GM21423 (cell line): ENCODE measurements around the gene LGALS7.
"Not testable (repeated sequence)": the region's sequence is repeated elsewhere in the genome, so short reads cannot be mapped to it uniquely, and the experiment has no call there.

Experiments used
- ATAC-seq: cut with Tn5 transposase; IDR thresholded peaks from one replicate; pipeline ENCODE4 v1.9.1; 2021; ENCODE audit warnings: mild to moderate bottlenecking, moderate library complexity; ENCODE audit not compliant: unreplicated experiment

Gene LGALS7

DNA sequence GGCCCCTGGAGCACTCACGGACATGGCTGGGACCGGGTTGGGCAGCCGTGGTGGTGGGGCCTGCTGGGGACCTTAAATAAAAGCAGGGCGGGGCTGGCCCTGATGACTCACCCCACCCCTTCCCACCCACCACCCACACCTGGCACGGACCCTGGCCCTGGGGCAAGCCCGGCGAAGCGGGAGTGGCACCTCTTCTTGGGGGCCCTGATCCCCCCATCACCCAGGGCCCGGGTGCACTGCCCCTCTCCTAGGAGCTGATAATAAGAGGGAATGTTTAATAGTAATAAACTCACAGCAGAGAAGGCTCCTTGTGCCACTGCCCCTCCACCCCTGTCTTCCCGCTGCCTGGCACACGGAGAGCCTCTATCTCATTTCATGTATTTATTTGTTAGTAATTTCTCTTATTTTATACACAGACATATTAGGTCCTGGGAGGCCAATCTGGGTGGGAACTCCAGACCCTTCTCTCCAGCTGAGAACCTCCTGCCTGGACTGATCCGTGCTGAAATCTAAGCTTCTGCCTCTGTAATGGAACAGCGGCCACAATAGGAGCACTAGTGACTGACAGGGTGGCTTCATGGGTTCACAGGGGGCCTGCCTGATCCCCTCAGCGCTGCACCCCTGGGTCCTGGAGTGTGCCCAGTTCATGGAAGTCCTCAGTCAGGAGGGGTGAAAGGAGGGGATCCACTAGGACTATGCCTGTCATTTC, at the start of gene LGALS7:
TSS of gene LGALS7 (minus strand) at position 49 of the 709 bp plus-strand sequence. CDS start at position 24, 25 bp downstream.
- ATAC-seq = no peak

DNA sequence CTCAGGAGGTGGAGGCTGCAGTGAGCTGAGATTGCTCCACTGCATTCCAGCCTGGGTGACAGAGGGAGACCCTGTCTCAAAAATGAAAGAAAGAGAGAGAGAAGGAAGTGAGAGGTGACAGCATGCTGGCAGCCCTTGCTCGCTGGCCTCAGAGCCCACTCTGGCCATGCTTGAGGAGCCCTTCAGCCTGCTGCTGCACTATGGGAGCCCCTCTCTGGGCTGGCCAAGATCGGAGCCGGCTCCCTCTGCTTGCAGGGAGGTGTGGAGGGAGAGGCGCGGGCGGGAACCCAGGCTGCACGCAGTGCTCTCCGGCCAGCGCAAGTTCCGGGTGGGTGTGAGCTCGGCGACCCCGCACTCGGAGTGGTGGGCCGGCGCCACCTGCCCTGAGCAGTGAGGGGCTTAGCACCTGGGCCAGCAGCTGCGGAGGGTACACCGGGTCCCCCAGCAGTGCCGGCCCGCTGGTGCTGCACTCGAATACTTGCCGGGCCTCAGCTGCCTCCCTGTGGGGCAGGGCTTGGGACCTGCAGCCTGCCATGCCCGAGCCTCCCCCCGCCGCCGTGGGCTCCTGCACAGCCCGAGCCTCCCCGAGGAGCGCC, 48.0 kb upstream of the LGALS7 start:
- ATAC-seq = not testable (repeated sequence)

DNA sequence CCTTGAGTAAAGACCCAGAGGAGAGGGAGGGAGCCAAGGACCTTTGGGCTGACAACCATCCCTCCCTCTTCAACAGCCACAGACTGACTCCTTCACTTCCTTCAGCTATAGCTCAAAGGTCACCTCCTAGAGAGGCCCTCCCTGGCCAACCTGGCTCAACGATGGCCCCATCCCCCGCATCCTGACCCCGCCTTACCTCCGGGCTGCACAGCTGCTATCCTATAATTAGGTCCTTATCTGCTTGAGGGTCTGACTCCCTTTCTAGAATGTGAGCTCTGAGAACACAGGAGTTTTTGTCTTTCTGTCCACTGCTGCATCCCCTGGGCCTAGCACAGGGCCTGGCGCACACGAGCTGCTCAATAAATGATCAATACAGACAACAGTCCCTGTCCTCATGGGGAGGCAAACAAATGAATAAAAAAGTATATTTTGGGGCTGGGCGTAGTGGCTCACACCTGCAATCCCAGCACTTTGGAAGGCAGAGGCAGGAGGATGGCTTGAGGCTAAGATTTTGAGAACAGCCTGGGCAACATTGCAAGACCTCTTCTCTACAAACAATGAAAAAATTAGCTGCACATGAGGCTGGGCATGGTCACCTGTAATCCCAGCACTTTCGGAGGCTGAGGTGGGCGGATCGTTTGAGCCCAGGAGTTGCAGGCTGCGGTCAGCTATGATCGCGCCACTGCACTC, 46.1 kb upstream of the LGALS7 start:
- no peak for ATAC-seq

DNA sequence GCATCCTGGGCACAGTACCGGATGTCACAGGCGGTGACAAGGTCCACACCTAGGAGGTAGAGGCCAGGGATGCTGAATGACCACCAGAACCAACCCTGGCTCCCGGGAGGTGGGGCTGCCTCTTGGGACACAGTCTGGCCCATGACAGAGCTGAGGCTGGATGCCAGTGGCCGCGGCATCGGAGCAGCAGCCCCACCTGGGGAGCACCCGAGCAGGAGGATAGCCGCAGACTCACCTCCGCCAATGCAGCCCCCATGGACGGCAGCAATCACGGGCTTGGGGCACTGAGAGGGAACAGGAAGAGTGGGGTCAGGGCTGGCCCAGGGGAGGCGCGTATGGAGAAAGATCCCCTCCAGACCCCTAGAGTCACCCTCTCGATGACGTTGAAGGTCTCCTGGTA, 43.8 kb upstream of the LGALS7 start:
- no peak for ATAC-seq

DNA sequence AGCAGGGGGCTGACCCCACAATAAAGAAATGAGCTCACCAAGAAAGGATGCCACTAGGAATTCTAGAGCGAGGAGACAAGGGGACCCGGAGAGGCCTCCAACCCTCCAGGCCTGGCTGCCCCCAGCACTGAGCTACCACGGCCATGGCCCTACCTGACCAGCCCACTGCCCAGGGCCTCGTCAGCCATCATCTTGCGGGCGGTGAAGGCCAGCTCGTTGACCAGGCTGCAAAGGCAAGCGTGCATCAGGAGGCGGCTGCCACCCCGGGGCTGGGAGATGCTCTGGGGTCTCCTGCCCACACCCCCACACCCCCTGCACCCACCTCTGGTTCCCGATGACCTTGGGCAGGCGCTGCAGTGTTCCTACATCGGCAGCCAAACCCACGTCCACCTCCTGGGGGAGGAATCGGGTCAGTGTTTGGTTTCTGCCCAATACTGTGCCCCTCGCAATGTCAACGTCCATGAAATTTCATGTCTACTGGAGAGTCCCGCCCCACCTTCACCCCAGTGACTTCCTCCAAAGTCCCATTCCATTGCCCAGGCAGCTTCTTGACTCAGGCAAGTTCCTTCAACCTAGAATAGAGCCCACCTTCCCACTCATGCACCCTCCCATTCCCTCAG, 42.9 kb upstream of the LGALS7 start:
- no peak for ATAC-seq

DNA sequence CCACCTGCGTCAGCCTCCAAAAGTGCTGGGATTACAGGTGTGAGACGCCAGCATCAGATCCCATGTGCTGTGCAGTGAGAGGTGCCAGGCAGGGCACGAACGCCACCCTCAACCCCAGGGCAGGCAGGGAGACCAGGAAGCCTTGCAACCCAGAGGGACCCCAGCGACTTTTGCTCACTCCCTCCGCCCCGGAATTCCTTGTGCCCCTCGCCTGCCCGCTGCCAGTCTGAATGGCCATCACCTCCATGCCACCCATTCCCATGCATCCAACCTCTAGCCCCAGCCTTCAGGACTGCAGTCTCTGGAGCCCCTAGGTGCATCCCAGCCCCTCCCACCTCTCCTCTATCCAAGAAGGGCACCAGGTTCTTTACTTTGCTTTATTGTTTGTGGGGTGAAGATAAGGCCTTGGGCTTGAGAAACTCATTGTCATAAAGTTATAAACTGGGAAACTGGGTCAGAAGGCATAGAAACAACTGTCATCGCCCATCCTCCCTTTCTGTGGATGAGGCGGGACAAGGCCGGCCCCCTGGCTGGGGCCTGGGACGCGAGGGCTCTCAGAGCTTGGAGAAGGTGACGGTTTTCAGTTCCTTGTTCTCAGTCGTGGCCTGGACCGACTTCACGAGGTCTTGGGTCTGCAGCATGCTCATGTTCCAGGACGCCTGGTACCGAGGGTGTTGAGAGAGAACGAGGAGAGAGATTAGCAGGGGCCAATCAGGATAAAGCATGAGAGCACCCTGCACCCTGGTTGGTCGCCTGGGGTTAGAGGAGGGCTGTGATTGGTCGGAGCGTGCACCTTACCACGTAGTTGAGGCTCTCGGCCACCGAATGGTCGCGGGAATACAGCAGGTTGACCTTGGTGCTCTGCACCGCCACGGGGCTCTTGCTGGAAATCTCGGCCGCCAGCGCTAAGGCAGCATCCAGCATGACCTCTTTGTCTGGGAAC, 42.0 kb upstream of the LGALS7 start:
- no peak for ATAC-seq

DNA sequence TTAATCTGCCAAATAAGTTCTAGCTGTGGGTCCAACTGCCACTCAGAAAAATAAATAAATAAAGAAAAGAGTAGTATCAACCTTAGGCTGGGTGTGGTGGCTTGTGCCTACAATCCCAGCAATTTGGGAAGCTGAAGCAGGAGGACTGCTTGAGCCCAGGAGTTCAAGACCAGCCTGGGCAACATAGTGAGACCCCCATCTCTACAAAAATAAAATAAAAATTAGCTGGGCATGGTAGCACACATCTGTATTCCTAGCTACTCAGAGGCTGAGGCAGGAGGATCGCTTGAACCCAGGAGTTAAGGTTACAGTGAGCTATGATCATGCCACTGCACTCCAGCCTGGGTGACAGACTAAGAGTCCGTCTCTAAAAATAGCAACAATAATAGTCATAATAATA, 40.6 kb upstream of the LGALS7 start:
- not testable (repeated sequence) for ATAC-seq

DNA sequence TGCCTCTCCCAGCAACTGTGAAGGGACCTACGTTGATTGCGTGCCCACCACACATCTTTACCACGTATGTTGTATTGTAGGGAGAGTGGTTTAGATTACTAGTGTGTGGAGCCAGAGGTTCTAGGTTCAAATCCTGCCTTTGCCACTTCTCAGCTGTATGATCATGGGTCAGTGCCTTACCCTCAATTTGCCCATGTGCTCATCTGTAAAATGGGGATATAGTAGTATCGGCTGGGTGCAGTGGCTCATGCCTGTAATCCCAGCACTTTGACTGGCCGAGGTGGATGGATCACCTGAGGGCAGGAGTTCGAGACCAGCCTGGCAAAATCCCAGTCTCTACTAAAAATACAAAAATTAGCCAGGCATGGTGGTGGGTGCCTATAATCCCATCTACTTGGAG, 40.0 kb upstream of the LGALS7 start:
- no peak for ATAC-seq

DNA sequence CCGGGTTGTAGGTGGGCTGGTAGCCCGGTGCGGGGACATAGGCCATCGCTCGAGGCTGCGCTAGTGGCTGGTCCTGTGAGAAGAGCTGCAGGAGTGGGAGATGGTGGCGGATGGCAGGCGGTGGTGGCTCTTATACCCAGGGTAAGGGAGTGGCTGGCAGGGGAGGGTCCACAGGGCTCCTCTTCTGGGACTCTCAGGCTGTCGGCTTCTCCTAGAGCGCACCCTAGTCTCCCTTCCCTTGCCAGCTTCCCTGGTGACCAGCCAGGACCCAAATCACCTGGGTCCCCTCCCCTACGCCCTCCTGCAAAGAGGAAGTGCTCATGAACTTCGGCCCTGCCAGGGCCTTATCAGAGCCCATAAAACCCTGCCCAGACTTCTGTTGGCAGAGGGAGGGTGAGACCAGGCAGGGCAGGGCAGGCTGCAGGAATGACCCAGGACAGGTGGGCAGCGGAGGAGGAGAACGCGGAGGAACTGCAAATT, 39.6 kb upstream of the LGALS7 start, which contains the start of gene LGALS4:
TSS of gene LGALS4 (minus strand) at position 105 of the 480 bp plus-strand sequence. CDS start at position 46, 59 bp downstream.
- no peak for ATAC-seq

DNA sequence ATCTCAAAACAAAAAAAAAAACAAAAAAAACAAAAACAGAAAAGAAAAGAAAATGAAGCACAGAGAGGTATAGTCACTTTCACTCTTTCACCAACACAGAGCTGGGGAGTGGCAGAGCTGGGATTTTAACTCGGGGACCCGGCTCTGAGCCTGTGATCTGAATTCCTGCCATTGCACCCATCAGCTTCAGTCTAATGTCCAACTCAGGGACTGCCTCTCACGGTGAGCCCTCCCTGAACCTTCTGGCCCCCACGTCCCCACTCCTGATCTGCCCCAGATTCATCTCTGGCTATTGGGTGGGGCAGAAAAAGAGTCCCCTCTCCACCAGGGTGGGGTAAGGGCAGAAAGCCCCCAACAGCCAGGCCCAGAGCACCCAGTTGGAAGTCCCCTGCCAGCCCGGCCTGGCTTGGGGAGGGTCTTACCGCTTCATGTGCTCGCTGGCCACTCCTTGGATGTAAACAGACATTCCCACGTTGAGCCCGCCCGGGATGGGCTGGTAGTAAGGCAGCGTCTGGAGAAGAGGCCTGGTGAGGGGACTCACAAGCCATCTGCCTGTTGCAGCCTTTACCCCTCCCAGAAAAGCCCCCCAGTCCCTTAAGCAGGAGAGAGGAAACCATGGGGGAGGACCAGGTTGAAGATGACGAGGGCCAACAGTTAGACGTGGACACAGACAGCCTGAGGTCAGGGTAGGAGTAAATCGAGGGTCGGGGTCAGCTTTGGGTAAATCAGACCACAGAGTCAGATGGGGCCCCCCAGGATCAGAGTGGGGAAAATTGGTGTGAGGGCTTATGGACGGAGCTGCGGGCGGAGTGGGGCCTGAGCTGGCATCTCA, 38.9 kb upstream of the LGALS7 start:
- ATAC-seq = no peak

DNA sequence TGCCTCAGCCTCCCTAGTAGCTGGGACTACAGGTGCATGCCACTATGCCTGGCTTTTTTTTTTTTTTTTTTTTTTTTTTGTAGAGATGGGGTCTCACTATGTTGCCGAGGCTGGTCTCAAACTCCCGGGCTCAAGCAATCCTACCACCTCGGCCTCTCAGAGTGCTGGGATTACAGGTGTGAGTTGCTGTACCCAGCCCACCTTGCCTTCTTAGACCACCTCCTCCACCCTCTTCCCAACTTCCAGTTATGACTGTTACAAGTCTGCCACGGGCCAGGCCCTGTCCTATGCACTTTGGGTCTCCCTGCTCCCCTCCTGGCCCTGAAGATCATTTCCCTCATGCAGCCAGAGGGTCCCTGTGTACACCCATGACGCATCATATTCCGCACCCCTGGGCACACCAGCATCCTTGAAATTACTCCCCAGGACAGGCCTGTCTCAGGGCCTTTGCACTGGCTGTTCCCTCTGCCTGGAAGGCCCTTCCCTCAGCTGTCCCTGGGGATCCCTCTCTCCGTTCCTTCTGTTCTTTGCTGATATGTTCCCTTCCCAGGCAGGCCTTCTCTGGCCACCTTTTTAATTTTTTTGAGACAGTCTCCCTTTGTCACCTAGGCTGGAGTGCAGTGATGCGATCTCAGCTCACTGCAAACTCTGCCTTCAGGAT, 36.4 kb upstream of the LGALS7 start:
- ATAC-seq = no peak

DNA sequence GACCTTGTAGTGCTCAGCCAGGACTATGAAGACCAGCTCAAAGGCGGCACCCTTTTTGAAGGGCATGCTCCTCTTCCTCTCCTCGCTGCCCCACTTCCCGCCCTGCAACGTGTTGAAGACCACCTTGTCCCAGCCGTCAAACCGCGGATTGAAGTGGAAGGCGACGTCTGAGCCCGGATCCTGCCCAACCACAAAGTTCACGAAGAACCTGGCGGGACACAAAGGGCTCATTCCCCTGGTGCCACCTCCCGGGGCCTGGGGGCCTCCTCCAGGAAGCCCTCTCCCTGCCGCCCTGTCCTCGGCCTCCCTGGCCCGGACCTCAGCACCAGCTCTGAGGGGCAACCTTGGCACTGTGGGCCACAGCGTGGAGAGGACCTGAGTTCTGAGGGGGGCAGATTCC, 35.4 kb upstream of the LGALS7 start:
- no peak for ATAC-seq

DNA sequence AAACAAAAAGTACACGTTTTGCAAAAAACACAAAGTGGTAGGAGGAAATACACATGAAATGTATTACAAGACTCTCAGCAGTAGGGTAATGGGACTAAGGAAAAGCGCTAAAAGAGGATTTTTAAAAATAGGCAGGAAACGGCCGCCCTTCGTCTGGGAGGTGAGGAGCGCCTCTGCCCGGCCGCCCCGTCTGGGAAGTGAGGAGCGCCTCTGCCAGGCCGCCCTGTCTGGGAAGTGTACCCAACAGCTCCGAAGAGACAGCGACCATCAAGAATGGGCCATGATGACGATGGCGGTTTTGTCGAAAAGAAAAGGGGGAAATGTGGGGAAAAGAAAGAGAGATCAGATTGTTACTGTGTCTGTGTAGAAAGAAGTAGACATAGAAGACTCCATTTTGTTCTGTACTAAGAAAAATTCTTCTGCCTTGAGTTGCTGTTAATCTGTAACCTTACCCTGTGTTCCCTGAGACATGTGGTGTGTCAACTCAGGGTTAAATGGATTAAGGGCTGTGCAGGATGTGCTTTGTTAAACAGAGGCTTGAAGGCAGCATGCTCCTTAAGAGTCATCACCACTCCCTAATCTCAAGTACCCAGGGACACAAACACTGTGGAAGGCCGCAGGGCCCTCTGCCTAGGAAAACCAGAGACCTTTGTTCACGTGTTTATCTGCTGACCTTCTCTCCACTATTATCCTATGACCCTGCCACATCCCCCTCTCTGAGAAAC, 34.2 kb upstream of the LGALS7 start:
- ATAC-seq = not testable (repeated sequence)

DNA sequence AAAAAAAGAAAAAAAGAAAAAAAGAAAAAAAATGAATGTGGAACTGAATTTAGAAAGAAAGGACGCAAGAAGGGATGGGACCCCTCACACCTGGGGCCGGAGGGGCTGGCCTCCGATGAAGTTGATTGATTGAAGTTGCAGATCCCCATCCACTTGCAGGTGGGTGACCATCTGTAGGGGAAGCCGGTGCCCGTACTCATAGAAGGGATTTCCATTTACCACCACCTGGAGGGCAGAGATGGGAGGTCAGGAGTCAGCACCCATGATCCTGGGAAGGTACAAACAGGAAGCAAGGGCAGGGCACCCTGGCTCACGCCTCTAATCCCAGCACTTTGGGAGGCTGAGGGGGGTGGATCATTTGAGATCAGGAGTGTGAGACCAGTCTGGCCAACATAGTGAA, 33.1 kb upstream of the LGALS7 start:
- ATAC-seq = no peak

DNA sequence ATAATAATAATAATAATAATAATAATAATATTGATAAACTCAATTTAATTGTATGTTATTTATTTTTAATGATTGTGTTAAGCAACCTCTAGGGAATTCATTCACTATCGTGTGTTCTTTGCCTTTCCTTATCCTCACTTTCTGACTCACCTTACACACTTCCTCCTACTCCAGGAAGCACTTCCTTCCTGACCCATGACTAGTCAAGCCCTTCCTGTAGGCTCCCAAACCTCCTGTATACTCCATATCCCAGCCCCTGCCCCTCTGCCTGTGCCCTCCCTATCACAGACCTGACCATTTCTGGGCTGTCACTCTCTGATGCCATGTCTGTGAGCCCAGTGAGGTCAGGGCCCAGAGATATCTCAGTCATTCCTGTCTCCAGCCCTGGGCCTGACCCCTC, 31.9 kb upstream of the LGALS7 start:
- no peak for ATAC-seq

DNA sequence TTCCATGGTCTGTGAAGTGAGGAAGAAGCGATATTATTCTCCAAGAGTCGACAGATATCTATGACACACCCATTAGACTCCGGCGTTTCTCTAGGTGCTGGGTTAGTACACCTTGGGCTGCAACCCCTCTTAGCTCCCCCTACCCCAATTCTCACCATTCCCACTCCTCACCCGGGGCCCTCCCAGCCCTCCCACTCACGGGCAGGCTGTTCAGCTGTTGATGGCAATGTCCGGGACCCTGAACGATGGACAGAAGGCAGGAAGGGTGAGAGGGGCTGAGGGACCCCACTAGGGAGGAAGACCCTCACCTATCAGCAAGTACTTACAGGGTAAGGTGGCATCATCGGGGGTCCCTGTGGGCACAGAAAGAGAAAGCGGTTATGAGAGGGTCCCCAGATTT, 30.2 kb upstream of the LGALS7 start:
- no peak for ATAC-seq

DNA sequence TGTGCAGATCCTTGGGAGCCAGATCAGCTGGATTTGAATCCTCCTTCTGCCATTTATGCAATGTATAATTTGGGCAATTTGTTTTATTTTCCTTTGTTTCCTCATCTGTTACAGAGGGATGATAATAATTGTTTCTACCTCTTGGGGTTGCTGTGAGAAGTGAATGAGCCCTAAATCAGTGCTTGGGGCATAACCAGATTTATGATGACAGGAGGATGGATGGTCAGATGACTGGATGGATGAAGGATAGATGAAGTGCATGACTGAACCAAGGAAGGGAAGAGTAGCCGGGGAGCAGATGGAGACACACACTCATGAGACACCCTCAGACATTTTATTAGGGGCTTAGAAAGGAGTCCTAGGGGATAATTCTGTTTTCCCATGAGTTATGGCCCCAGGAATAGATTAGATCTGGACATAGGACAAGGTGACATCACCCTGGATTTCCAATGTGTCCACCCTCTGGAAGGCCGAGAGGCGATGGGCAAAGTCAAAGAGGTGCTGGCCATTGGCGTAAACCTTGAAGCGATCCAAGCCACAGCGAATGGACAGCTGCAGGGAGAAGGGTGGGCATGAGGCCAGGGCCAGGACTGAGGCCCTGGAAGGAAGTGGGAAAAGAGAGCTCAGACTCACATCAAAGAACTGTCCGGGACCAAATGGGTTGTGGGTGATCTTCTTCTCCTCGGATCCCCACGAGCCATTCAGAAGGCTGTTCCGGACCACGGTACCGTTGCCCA, 28.2 kb upstream of the LGALS7 start:
- ATAC-seq = no peak
